Measurements from ENCODE around the gene CCR4.

DNA sequence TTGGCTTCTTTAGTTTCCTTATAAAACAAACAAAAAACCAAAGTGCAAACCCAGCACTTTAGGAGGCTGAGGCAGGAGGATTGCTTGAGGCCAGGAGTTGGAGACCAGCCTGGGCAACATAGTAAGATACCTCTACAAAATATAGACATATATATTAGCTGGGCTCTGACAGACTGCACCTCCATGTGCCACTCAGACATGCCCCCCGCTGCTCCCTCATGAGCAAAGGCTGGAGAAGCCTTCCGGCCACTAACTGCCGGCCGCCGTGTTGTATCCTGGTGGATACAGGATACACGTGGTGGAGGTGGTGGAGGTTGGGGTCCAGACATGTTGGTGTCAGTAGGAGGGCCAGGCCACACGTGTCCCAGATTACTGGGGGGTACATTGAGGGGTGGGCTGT lies 29.4 kb upstream of the CCR4 start:
- no peak for TF ChIP-seq ZNF274 (IDR thresholded peaks at IDR 0.05; ENCODE audit: low read depth, low read length)
- TF ChIP-seq YY1 (IDR thresholded peaks at IDR 0.05; ENCODE audit: insufficient read depth, insufficient read length), result no peak
- no peak for TF ChIP-seq SUZ12 (IDR thresholded peaks at IDR 0.05; ENCODE audit: extremely low read depth, insufficient read depth, insufficient read length)
